ENCODE measurements around the gene CEP55. TPM values are rescaled to one million over a fixed set of nuclear protein-coding genes. Genes with fewer than 3 reads are reported as not detected.

CEP55 gene
- total RNA-seq, 2 donors from 2014 or later: 0.24 to 1.7 TPM

Other genes with a start within 250 kb of the CEP55 start
- gene MYOF, start 14.3 kb upstream of the CEP55 start, total RNA-seq: 10 to 100 TPM; 24.3 to 33.0 TPM
- 1 to 10 TPM in 1 of 2 donors, under 1 TPM in 1; 0.39 to 1.4 TPM for gene FFAR4, start 70.1 kb downstream of the CEP55 start, total RNA-seq
- gene RBP4, start 104.6 kb downstream of the CEP55 start, total RNA-seq: 100 to 1,000 TPM in 1 of 2 donors, 10 to 100 TPM in 1; 87.1 to 165 TPM
- gene PDE6C, start 115.9 kb downstream of the CEP55 start, total RNA-seq: not detected
- 10 to 100 TPM; 14.8 to 16.5 TPM for gene FRA10AC1, start 206.0 kb downstream of the CEP55 start, total RNA-seq